Activated CD8-positive, alpha-beta memory T cell treated with anti-CD3 and anti-CD28 coated beads, Interleukin-2, amount 10 ng/mL, durations not matched to agents 7 days and 5 days (primary cell): ENCODE measurements around the gene GASK1A. TPM values are rescaled to one million over a fixed set of nuclear protein-coding genes. Genes with fewer than 3 reads are reported as not detected.
A peak's percentile ranks its signal among the peaks of the same experiment; 100 is the strongest.

Experiments used
- ATAC-seq: fragments of 150-1000 bp; cut with Tn5 transposase; one replicate; pipeline ENCODE4 v1.10.0; 2021; ENCODE audit warnings: moderate library complexity
- CTCF ChIA-PET: fragments of 350-600 bp; sonication (Branson Sonifier 250); formaldehyde crosslinking; loops from one replicate; lab custom pipeline; 2021; ENCODE audit warnings: antibody characterized with exemption; lab: Charles Lee
- DNase-seq: peaks from one replicate; pipeline ENCODE4 v3.0.0-alpha.2; 2020
- H3K27ac Mint-ChIP-seq: one replicate; pipeline ENCODE4 v1.8.0; 2021; ENCODE audit warnings: mild to moderate bottlenecking, mixed read lengths
- H3K27me3 Mint-ChIP-seq: one replicate; pipeline ENCODE4 v1.8.0; 2021; ENCODE audit warnings: mixed read lengths
- H3K36me3 Mint-ChIP-seq: one replicate; pipeline ENCODE4 v1.8.0; 2021; ENCODE audit warnings: mild to moderate bottlenecking, mixed read lengths
- H3K4me1 Mint-ChIP-seq: one replicate; pipeline ENCODE4 v1.8.0; 2021; ENCODE audit warnings: mixed read lengths
- H3K4me3 Mint-ChIP-seq: one replicate; pipeline ENCODE4 v1.8.0; 2021; ENCODE audit warnings: mild to moderate bottlenecking, moderate library complexity, mixed read lengths
- H3K9me3 Mint-ChIP-seq: one replicate; pipeline ENCODE4 v1.8.0; 2022; ENCODE audit warnings: low read depth, mixed read lengths
- total RNA-seq, 2 experiments: library from RNA; stranded (reverse); gene quantifications; one replicate each; pipeline ENCODE4 v1.2.3, GENCODE V29; 2021

Gene GASK1A
- total RNA-seq, 2 experiments from 2014 or later = not detected

DNA sequence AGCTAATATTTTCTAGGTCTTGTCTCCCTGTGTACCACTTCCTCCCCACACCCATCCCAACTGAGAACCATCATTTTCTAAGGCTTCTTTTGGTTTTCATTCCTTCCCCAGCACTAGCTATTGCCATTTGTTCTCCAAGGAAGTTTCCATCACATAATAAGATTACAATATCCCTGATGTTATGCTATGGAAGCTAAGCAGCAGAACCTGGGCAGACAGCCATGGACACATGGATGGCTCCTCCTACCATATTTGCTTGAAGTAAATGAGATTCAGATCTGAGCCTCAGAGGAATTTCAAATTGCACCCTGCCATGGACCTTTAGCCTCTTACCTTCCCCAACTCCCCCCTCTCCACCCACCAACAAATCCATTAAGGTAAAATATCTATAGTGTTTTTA is 31.5 kb downstream of the GASK1A start:
- H3K4me1 Mint-ChIP-seq = no peaks in the 10 kb centered on the region
- peak overlapping the region; percentile 35 for H3K27ac Mint-ChIP-seq
- ATAC-seq = no peak
- CTCF ChIA-PET = no interaction called here
- no peaks in the 10 kb centered on the region for H3K36me3 Mint-ChIP-seq
- H3K4me3 Mint-ChIP-seq = no peak overlapping the region
- H3K27me3 Mint-ChIP-seq = no peaks in the 10 kb centered on the region
- DNase-seq = no peak
- H3K9me3 Mint-ChIP-seq = no peaks in the 10 kb centered on the region

DNA sequence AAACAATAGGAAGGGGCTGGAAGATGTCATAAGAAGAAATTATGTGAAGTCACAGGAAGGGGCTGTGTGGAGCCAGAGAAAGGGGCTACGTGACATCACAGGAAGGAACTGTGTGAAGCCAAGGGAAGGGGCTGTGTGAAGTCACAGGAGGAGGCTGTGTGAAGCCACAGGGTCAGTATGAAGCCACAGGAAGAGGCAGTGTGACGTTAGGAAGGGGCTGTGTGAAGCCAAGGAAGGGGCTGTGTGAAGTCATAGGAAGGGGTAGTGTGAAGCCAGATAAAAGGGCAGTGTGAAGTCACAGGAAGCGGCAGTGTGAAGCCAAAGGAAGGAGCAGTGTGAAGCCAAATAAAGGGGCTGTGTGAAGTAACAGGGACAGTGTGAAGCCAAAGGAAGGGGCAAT is 32.5 kb downstream of the GASK1A start:
- no peaks in the 10 kb centered on the region for H3K9me3 Mint-ChIP-seq
- H3K4me3 Mint-ChIP-seq = no peak overlapping the region
- CTCF ChIA-PET = no interaction called here
- H3K27ac Mint-ChIP-seq = no peak overlapping the region
- no peaks in the 10 kb centered on the region for H3K27me3 Mint-ChIP-seq
- H3K4me1 Mint-ChIP-seq = no peaks in the 10 kb centered on the region
- H3K36me3 Mint-ChIP-seq = no peaks in the 10 kb centered on the region
- DNase-seq = no peak
- no peak for ATAC-seq

DNA sequence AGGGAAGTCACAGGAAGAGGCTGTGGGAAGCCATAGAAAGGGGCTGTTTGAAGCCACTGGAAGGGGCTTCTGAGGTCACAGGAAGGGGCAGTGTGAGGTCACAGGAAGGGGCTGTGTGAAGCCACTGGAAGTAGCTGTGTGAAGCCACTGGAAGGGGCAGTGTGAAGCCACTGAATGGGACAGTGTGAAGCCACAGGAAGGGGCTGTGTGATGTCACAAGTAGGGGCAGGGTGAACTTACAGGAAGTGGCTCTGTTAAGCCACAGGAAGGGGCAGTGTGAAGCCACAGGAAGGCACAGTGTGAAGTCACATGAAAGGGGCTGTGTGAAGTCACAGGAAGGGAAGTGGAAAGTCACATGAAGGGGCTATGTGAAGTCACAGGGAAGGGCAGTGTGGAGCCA is 33.1 kb downstream of the GASK1A start:
- DNase-seq (no peak), ATAC-seq (no peak)
- Mint-ChIP-seq H3K27ac (no peak overlapping the region), H3K9me3 (no peaks in the 10 kb centered on the region), H3K36me3 (no peaks in the 10 kb centered on the region), H3K4me1 (no peaks in the 10 kb centered on the region), H3K27me3 (no peaks in the 10 kb centered on the region), H3K4me3 (no peak overlapping the region)
- CTCF ChIA-PET = no interaction called here

DNA sequence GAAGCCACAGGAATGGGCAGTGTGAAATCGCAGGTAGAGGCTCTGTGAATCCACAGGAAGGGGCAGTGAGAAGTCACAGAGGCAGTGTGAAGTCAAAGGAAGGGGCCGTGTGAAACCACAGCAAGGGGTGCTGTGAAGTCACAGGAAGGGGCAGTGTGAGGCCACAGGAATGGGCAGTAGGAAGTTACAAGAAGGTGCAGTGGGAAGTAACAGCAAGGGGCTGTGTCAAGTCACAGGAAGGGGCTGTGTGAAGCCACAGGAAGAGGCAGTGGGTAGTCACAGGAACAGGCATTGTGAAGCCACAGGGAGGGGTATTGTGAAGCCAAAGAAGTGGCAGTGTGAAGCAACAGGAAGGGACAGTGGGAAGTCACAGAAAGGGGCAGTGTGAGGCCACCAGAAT is 34.1 kb downstream of the GASK1A start:
- no peaks in the 10 kb centered on the region for H3K27me3 Mint-ChIP-seq
- no peaks in the 10 kb centered on the region for H3K36me3 Mint-ChIP-seq
- no peak overlapping the region for H3K4me3 Mint-ChIP-seq
- no peak overlapping the region for H3K27ac Mint-ChIP-seq
- CTCF ChIA-PET = no interaction called here
- ATAC-seq (no peak), DNase-seq (no peak)
- H3K9me3 Mint-ChIP-seq = no peaks in the 10 kb centered on the region
- H3K4me1 Mint-ChIP-seq = peaks cover 2% of the 10 kb centered on the region

DNA sequence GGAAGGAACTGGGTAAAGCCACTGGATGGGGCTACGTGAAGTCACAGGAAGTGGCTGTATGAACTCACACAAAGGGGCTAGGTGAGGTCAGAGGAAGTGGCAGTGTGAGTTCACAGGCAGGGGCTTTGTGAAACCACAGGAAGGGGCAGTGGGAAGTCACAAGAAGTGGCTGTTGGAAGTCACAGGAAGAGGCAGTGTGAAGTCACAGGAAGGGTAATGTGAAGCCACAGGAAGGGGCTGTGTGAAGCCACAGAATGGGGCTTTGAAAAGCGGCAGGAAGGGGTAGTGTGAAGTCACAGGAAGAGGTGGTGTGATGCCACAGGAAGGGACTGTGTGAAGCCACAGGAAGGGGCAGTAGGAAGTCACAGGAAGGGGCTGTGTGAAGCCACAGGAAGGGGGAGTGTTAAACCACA is 34.6 kb downstream of the GASK1A start:
- ATAC-seq = peak; percentile 32
- Mint-ChIP-seq H3K36me3 (no peaks in the 10 kb centered on the region), H3K27ac (no peak overlapping the region), H3K9me3 (peaks cover under 1% of the 10 kb centered on the region), H3K4me1 (peaks cover 2% of the 10 kb centered on the region), H3K27me3 (no peaks in the 10 kb centered on the region), H3K4me3 (no peak overlapping the region)
- CTCF ChIA-PET = no interaction called here
- peak; percentile 60 for DNase-seq

DNA sequence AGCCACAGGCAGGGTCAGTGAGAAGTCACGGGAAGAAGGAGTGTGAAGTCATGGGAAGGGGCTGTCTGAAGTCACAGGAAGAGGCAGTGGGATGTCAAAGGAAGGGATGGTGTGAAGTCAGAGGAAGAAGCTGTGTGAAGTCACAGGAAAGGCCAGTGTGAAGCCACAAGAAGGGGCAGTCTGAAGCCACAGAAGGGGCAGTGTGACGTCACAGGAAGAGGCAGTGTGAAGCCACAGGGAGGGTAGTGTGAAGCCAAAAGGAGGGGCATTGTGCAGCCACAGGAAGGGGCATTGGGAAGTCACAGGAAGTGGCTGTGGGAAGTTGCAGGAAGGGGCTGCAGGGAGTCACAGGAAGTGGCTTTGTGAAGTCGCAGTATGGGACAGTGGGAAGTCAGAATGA is 35.1 kb downstream of the GASK1A start:
- Mint-ChIP-seq H3K27me3 (no peaks in the 10 kb centered on the region), H3K4me3 (no peak overlapping the region), H3K36me3 (no peaks in the 10 kb centered on the region), H3K9me3 (peaks cover 3% of the 10 kb centered on the region), H3K27ac (no peak overlapping the region), H3K4me1 (peaks cover 2% of the 10 kb centered on the region)
- DNase-seq (no peak), ATAC-seq (no peak)
- CTCF ChIA-PET = no interaction called here

DNA sequence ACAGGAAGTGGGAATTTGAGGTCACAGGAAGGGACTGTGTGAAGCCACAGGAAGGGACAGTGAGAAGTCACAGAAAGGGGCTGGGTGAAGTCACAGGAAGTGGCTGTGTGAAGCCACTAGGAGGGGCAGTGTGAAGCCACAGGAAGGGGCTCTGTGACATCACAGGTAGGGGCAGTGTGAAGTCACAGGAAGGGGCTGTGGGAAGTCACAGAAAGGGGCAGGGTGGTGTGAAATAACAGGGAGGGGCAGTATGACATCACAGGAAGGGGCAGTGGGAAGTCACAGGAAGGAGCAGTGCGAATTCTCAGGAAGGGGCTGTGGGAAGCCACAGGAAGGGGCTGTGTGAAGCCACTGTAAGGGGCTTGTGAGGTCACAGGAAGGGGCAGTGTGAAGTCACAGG is 35.8 kb downstream of the GASK1A start:
- Mint-ChIP-seq H3K4me3 (no peak overlapping the region), H3K36me3 (no peaks in the 10 kb centered on the region), H3K4me1 (peaks cover 2% of the 10 kb centered on the region), H3K27me3 (no peaks in the 10 kb centered on the region), H3K27ac (no peak overlapping the region), H3K9me3 (peaks cover 3% of the 10 kb centered on the region)
- DNase-seq = peak; percentile 44
- CTCF ChIA-PET = no interaction called here
- no peak for ATAC-seq

DNA sequence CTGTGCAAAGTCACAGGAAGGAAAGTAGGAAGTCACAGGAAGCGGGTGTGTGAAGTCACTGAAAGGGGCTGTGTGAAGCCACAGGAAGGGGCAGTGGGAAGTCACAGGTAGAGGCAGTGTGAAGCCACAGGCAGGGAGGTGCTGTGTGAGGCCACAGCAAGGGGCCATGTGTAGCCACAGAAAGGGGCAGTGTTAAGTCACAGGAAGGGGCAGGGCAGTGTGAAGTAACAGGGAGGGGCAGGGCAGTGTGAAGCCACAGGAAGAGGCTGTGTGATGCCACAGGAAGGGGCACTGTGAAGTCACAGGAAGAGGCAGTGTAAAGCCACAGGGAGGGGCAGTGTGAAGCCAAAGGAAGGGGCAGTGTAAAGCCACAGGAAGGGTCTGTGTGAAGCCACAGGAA is 36.5 kb downstream of the GASK1A start:
- peaks cover 2% of the 10 kb centered on the region for H3K4me1 Mint-ChIP-seq
- no peaks in the 10 kb centered on the region for H3K36me3 Mint-ChIP-seq
- H3K9me3 Mint-ChIP-seq = peaks cover 3% of the 10 kb centered on the region
- no peak for ATAC-seq
- H3K27ac Mint-ChIP-seq = no peak overlapping the region
- H3K4me3 Mint-ChIP-seq = no peak overlapping the region
- H3K27me3 Mint-ChIP-seq = no peaks in the 10 kb centered on the region
- DNase-seq = no peak
- CTCF ChIA-PET = no interaction called here

DNA sequence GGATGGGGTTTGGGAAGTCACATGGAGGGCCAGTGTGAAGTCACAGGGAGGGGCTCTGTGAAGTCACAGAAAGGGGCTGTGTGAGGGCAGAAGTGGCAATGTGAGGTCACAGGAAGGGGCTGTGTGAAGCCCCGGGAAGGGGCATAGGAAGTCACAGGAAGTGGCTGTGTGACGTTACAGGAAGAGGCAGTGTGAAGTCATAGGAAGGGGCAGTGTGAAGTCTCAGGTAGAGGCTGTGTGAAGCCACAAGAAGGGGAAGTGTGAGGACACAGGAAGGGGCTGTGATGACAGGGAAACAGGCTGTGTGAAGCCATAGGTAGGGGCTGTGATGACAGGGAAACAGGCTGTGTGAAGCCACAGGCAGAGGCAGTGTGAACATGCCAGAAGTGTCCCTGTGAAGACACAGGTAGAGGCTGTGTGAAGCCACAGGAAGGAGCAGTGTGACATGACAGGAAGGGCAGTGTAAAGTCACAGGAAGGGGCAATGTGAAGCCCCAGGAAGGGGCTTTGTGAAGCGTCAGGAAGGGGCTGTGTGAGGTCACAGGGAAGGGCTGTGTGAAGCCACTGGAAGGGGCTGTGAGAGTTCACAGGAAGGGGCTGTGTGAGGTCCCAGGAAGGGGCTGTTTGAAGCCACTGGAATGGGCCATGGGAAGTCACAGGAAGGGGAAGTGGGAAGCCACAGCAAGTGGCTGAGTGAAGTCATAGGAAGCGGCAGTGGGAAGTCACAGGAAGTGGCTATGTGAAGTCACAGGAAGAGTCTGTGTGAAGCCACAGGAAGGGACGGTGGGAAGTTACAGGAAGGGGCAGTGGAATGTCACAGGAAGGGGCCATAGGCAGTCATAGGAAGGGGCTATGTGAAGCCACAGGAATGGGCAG is 37.1 kb downstream of the GASK1A start:
- H3K4me1 Mint-ChIP-seq = peaks cover 3% of the 10 kb centered on the region
- ATAC-seq (no peak), DNase-seq (no peak)
- peaks cover 3% of the 10 kb centered on the region for H3K9me3 Mint-ChIP-seq
- no peak overlapping the region for H3K4me3 Mint-ChIP-seq
- H3K27me3 Mint-ChIP-seq = no peaks in the 10 kb centered on the region
- no peaks in the 10 kb centered on the region for H3K36me3 Mint-ChIP-seq
- no peak overlapping the region for H3K27ac Mint-ChIP-seq
- CTCF ChIA-PET = no interaction called here

DNA sequence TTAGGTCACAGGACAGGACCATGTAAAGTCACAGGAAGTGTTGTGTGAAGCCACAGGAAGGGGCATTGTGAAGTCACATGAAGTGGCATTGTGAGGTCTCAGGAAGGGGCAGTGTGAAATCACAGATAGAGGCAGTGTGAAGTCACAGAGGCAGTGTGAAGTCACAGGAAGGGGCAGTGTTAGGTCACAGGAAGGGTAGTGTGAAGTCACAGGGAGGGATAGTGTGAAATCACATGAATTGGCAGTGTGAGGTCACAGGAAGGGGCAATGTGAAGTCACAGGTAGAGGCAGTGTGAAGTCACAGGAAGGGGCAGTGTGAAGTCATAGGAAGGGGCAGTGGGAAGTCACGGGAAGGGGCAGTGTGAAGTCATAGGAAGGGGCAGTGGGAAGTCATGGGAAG is 37.9 kb downstream of the GASK1A start:
- Mint-ChIP-seq H3K27ac (no peak overlapping the region), H3K27me3 (no peaks in the 10 kb centered on the region), H3K36me3 (no peaks in the 10 kb centered on the region), H3K4me3 (no peak overlapping the region), H3K4me1 (peaks cover 7% of the 10 kb centered on the region), H3K9me3 (peaks cover 3% of the 10 kb centered on the region)
- no peak for DNase-seq
- ATAC-seq = no peak
- CTCF ChIA-PET = no interaction called here

DNA sequence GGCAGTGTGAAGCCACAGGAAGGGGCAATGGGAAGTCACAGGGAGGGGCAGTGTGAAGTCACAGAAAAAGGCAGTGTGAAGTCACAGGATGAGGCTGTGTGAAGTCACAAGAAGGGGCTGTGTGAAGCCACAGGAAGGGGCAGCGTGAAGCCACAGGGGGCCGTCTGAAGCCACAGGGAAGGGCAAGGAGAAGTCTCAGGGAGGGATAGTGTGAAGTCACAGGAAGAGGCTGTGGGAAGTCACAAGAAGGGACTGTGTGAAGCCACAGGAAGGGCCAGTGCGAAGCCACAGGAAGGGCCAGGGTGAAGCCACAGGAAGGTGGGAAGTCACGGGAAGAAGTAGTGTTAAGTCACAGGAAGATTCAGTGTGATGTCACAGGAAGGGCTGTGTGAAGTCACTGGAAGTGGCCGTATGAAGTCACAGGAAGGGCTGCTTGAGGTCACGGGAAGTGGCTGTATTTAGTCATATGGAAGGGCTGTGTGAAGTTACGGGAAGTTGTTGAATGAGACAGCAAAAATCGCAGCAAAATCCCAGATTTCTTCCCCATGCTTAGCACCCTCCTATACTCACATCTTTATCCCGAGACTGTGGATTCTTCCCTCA is 38.6 kb downstream of the GASK1A start:
- H3K27ac Mint-ChIP-seq = no peak overlapping the region
- peaks cover 3% of the 10 kb centered on the region for H3K9me3 Mint-ChIP-seq
- no peak overlapping the region for H3K4me3 Mint-ChIP-seq
- H3K4me1 Mint-ChIP-seq = peaks cover 7% of the 10 kb centered on the region
- DNase-seq (no peak), ATAC-seq (no peak)
- no peaks in the 10 kb centered on the region for H3K27me3 Mint-ChIP-seq
- no peaks in the 10 kb centered on the region for H3K36me3 Mint-ChIP-seq
- CTCF ChIA-PET = no interaction called here

DNA sequence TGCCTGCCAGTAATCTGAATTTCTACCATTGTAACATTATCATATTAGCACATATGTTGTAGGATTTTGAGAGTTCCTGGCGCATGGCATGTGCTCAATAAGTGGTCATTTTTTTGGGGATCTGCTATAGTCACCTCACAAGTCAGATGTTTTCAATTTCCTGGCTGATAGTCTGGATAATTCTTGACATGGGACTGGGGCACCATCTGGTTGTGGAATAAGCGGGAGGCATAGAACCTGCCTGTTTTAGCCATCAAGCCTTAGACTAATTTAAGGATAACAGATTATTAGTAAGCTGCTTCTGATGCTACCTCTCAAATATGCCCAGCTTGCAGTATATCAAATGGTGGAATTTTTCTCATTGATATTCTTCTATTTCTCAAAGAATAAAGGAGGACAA is 39.1 kb downstream of the GASK1A start:
- no peak overlapping the region for H3K4me3 Mint-ChIP-seq
- peaks cover 3% of the 10 kb centered on the region for H3K9me3 Mint-ChIP-seq
- no peaks in the 10 kb centered on the region for H3K27me3 Mint-ChIP-seq
- ATAC-seq (no peak), DNase-seq (no peak)
- CTCF ChIA-PET = no interaction called here
- H3K4me1 Mint-ChIP-seq = peaks cover 11% of the 10 kb centered on the region
- H3K36me3 Mint-ChIP-seq = no peaks in the 10 kb centered on the region
- H3K27ac Mint-ChIP-seq = no peak overlapping the region

DNA sequence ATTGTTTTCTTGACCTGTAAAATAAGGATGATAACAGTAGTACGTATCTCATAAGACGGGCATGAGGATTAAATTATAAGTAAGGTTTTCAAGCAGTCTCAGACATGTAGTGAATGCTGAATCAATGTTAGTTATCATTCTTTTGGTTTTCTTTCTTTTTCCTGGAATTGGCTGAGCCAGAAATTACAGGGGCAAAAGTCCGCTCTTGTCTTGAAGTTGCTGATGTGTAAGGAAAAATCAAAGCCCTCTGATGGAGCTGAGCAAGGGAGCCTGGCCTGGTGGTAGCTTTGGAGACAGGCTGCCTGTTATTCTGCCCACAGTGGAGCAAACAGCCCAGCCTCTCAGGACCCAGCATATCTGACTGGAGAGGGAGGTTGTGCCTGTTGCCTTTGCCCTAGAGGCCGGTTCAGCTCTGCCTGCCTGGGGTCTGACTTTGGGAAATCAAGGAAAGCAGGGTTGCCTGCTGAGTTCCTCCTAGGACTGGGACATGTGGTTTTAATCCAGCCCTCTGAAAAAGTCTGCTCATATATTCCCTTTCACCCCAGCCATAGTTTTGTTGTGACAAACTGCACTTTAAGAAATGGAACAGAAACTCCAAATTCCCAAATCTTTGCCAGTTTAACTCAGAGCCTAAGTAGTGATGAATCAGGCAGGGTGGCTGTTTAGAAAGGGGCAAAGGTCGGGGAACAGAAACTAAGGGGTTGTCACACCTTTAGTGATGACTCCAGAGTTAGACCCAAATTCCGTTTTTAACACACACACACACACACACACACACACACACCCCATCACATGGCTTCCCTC is 40.1 kb downstream of the GASK1A start:
- no peak overlapping the region for H3K27ac Mint-ChIP-seq
- peaks cover 20% of the 10 kb centered on the region for H3K4me1 Mint-ChIP-seq
- CTCF ChIA-PET = interaction anchor here (1.0 kb wide), 1 partner anchor 57 kb away, joined by 3 read pairs; no protein-coding TSS in a partner anchor
- ATAC-seq = no peak
- H3K9me3 Mint-ChIP-seq = peaks cover 3% of the 10 kb centered on the region
- H3K36me3 Mint-ChIP-seq = no peaks in the 10 kb centered on the region
- H3K4me3 Mint-ChIP-seq = no peak overlapping the region
- no peaks in the 10 kb centered on the region for H3K27me3 Mint-ChIP-seq
- no peak for DNase-seq
